A673 (cell line): ENCODE data around the gene SMOC2. TPM values are rescaled to one million over a fixed set of nuclear protein-coding genes. Genes with fewer than 3 reads are reported as not detected.

Source experiments
- BruUV-seq: library from RNA; stranded (reverse); fragments of 400-500 nt; replicated peaks from 2 replicates; lab custom pipeline; 2021; lab: Mats Ljungman, UMichigan
- CTCF ChIA-PET: fragments of 300-600 bp; sonication (Branson Sonifier 250); formaldehyde crosslinking; loops from one replicate; lab custom pipeline; 2022; ENCODE audit warnings: antibody characterized with exemption; lab: Charles Lee
- POLR2A ChIA-PET: fragments of 300-600 bp; sonication (Branson Sonifier 250); formaldehyde crosslinking; loops from one replicate; lab custom pipeline; 2022; ENCODE audit warnings: antibody characterized with exemption; ENCODE audit not compliant: low non-redundant PET; lab: Charles Lee
- DNase-seq: peaks from one replicate; pipeline ENCODE4 v3.0.0-alpha.2; 2015; ENCODE audit warnings: low spot score
- H3K27ac ChIP-seq: fragments of 200-600 bp; sonication (generic); 2 replicates; pipeline ENCODE4 v1.5.1; 2016; ENCODE audit warnings: mixed run types, low read depth, mild to moderate bottlenecking, mixed read lengths, antibody characterized with exemption, low read length; ENCODE audit not compliant: poor library complexity, severe bottlenecking
- H3K27me3 ChIP-seq: fragments of 200-600 bp; sonication (generic); replicated peaks from 2 replicates; pipeline ENCODE4 v1.6.1; 2017; ENCODE audit warnings: mixed run types, low read depth, mild to moderate bottlenecking, mixed read lengths, antibody characterized with exemption, low read length; ENCODE audit not compliant: insufficient read depth, poor library complexity
- H3K36me3 ChIP-seq: fragments of 200-600 bp; sonication (generic); 2 replicates; pipeline ENCODE4 v1.6.1; 2016; ENCODE audit warnings: mixed run types, mild to moderate bottlenecking, mixed read lengths, antibody characterized with exemption, low read length; ENCODE audit not compliant: insufficient read depth, poor library complexity, severe bottlenecking
- H3K4me1 ChIP-seq: fragments of 200-600 bp; sonication (generic); 2 replicates; pipeline ENCODE4 v1.6.1; 2017; ENCODE audit warnings: mixed run types, mild to moderate bottlenecking, mixed read lengths, antibody characterized with exemption, low read length; ENCODE audit not compliant: insufficient read depth, poor library complexity, severe bottlenecking
- H3K4me3 ChIP-seq: fragments of 200-600 bp; sonication (generic); 2 replicates; pipeline ENCODE4 v1.5.1; 2016; ENCODE audit warnings: low read depth, mixed run types, mild to moderate bottlenecking, mixed read lengths, low read length; ENCODE audit not compliant: poor library complexity, severe bottlenecking
- H3K9me3 ChIP-seq: fragments of 200-600 bp; sonication (generic); 2 replicates; pipeline ENCODE4 v1.6.1; 2016; ENCODE audit warnings: mixed run types, low read depth, mild to moderate bottlenecking, mixed read lengths, antibody characterized with exemption, low read length; ENCODE audit not compliant: poor library complexity, severe bottlenecking
- EZH2 ChIP-seq: fragments of 200-600 bp; sonication (generic); IDR thresholded peaks from 2 replicates; pipeline ENCODE4 v1.6.1; 2017; ENCODE audit warnings: borderline replicate concordance, low read depth, mild to moderate bottlenecking, mixed read lengths, antibody characterized with exemption, low read length; ENCODE audit not compliant: poor library complexity, severe bottlenecking
- intact Hi-C: fragments of 100-400 bp; cut with micrococcal nuclease; formaldehyde crosslinking; loops from one replicate; pipeline ENCODE4 v1.10.0; 2022; ENCODE audit not compliant: unreplicated experiment
- total RNA-seq: library from RNA; stranded (reverse); gene quantifications from 2 replicates; pipeline ENCODE4 v1.2.3, GENCODE V29; 2021
- TF ChIP-seq, protein P1 (sequence below): fragments of 300-800, 200-600 bp; sonication (generic); conservative IDR thresholded peaks from 2 replicates; pipeline ENCODE4 v1.5.1; 2017; ENCODE audit warnings: low read depth, mild to moderate bottlenecking, antibody characterized with exemption, low read length, moderate library complexity, mixed read lengths

SMOC2 gene
- total RNA-seq, 1 experiment from 2014 or later: 1.8 TPM

DNA sequence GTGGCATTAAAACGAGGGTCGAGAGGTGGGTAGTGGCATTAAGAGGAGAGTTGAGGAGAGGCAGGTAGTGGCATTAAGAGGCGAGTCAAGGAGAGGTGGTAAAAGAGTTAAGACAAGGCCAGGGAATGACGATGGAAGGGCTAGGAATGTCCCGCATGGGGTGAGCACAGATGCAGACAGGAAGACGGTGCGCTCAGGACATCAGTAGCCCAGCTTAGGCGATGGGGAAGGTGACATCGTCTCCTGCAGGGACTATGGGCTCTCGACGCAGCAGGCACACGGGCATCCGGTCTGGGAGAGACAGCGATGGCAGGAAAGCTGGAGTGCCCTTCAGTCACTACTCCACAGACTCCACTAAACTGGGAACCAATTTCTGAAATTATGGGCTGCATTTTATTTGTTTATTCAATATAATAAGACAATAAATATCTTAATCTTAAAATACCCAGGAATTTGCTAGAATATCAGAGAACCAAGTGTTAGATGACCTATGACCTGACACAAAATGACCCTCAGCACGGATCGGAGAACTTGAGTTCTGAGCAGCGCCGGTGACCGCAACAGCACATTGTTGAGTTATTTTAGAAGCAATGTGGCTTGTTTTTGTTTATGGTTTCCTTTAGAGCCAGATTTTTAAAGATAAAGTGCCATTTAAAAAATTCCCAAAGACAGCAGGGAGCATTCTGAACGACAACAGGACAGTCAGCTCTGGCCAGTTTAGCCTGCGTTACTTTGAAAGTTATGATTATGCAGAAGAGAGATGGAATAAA is 177.7 kb downstream of the SMOC2 start:
- no peak for DNase-seq
- Histone ChIP-seq H3K27ac (no peak overlapping the region), H3K27me3 (no peaks in the 10 kb centered on the region), H3K36me3 (no peaks in the 10 kb centered on the region), H3K4me3 (no peak overlapping the region), H3K9me3 (peaks cover 4% of the 10 kb centered on the region), H3K4me1 (no peaks in the 10 kb centered on the region)
- ChIA-PET POLR2A (no interaction called here), CTCF (no interaction called here)
- intact Hi-C loops: no loop called here
- BruUV-seq: no TSS peak
- TF ChIP-seq, protein P1, sequence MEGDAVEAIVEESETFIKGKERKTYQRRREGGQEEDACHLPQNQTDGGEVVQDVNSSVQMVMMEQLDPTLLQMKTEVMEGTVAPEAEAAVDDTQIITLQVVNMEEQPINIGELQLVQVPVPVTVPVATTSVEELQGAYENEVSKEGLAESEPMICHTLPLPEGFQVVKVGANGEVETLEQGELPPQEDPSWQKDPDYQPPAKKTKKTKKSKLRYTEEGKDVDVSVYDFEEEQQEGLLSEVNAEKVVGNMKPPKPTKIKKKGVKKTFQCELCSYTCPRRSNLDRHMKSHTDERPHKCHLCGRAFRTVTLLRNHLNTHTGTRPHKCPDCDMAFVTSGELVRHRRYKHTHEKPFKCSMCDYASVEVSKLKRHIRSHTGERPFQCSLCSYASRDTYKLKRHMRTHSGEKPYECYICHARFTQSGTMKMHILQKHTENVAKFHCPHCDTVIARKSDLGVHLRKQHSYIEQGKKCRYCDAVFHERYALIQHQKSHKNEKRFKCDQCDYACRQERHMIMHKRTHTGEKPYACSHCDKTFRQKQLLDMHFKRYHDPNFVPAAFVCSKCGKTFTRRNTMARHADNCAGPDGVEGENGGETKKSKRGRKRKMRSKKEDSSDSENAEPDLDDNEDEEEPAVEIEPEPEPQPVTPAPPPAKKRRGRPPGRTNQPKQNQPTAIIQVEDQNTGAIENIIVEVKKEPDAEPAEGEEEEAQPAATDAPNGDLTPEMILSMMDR: no peak
- no peak for TF ChIP-seq EZH2

DNA sequence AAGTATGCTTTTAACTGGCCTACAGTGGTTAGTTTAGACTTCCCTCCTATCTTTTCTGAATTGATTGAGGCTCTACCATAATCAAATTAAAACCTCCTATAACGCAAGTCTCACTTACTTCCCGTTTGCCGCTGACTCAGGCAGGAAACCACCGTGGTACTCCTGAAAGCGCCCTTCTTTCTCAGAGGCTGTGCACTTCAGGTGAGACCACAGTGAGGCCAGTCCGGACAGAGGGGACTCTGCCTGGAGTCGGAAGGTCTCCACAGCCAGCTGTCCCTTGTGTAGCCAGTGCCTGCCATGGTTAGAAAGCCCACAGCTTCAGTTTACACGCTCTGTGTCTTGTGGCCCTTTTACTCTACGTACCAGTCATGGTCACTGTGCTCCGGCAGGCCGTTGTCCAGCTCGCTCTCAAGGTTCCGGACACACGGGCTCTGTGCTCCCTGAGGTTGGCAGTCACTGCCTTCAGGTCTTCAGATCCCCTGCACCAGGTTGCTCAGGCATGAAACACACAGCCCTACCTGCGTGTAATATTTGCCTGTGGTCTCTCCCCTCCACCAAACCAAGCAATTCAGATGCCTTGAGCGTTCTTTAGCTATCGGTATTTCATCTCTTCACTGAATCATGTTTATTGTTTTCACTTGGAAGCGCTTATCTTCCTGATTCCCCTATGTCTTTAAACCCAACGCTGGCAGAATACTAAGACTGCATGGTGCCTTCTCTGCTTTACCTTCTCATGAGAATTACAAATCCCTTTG is 178.8 kb downstream of the SMOC2 start:
- Histone ChIP-seq H3K36me3 (no peaks in the 10 kb centered on the region), H3K4me1 (no peaks in the 10 kb centered on the region), H3K4me3 (no peak overlapping the region), H3K9me3 (peaks cover 4% of the 10 kb centered on the region), H3K27ac (no peak overlapping the region), H3K27me3 (no peaks in the 10 kb centered on the region)
- TF ChIP-seq, protein P1: no peak
- no peak for TF ChIP-seq EZH2
- ChIA-PET CTCF (no interaction called here), POLR2A (no interaction called here)
- BruUV-seq: no TSS peak
- intact Hi-C loops: no loop called here
- DNase-seq: peak; percentile 15

DNA sequence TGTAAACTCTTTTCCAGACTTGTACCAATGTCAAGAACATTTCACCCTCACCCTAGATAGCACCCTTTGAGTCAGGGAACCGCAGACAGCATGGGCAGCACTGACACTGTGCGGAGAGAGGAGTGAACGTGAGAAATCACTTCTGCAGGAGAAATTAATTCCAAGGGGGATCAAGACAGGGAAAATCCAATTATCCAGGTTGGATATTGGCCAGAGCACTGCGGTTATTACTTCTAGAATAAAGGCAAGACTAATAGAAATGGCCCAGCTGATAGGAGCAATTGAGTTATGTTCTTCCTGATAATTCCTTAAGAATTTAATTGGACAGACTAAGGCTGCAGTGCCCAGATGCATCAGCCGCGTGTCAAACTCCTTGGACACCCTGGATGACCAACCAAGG is 179.6 kb downstream of the SMOC2 start:
- no peaks in the 10 kb centered on the region for H3K4me1 ChIP-seq
- intact Hi-C loops: no loop called here
- H3K9me3 ChIP-seq: peaks cover 4% of the 10 kb centered on the region
- ChIA-PET POLR2A (no interaction called here), CTCF (no interaction called here)
- no peak for TF ChIP-seq EZH2
- TF ChIP-seq, protein P1: no peak
- no peaks in the 10 kb centered on the region for H3K27me3 ChIP-seq
- no peaks in the 10 kb centered on the region for H3K36me3 ChIP-seq
- H3K27ac ChIP-seq: no peak overlapping the region
- no peak for DNase-seq
- no peak overlapping the region for H3K4me3 ChIP-seq
- no TSS peak for BruUV-seq
